DMS 273 (cell line): Measurements from ENCODE around the gene NNAT.

Experiments used
- DNase-seq: peaks from one replicate; lab custom pipeline; 2025; ENCODE audit not compliant: unreplicated experiment; lab: John Stamatoyannopoulos, UW

The NNAT gene

GRCh38 chr20:37501940-37502339, 19.1 kb upstream of the NNAT start:
- peak; percentile 56 for DNase-seq

DNA sequence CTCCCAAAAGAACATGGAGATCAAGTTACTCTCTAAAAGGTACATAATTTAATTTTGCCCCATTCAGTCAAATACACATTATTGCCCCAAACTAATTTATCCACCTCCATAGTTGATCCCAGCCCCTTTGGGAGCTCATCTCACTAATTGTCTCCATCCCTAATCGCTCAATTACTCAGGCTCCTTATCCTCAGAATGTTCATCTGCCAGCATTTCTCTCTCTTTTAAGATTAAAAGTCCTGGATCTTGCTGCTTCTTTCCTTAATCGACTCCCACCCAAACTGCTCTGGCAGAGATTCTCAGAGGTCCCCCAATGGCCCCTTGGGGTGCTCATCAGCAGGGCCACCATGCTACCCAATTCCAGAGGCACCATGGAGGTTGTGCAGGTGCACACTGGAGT, 18.4 kb upstream of the NNAT start:
- no peak for DNase-seq

GRCh38 chr20:37503256-37503927, 17.7 kb upstream of the NNAT start:
- DNase-seq, result no peak

GRCh38 chr20:37504404-37505096, 16.5 kb upstream of the NNAT start:
- DNase-seq, result peak; percentile 58

DNA sequence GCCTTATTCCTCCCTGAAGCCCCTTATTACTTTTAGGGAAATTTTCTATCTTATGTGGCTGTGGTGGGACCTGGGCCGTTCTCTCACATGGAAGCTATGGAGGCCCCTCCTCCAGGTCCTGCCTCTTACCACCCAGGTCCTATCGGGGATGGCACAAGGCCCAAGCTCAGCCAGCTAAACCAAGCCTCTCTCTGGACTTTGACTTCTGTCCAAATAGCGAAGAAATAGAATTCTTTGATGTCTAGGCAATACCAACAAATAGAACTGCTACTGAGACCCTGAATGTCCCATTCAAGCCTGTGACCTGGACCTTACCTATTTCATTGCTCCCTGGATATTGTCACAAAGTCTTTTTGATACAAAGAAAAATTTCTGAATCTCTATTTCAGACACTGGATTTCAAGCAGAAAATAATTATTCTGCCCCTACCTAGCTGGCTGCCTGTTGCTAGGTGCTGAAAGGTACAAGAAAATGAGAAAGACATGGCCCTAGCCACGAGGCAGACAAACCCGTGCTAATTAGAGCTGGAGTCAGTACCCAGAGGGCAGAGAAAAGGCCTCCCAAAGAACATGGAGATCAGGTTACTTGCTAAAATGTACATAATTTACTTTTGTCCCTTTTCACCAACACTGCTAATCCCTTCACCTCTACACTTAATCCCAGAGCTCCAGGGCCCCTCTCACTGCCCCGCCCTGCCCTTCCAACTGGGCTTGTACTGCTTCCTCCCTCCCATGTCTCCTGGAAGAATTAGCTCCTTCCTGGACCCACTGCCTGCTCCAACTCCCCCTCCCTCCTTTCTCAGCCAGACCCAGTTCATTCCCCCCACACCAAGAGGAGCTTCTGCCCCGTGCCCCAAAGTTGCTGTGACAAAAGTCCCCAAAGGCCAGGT, 15.5 kb upstream of the NNAT start:
- no peak for DNase-seq

DNA sequence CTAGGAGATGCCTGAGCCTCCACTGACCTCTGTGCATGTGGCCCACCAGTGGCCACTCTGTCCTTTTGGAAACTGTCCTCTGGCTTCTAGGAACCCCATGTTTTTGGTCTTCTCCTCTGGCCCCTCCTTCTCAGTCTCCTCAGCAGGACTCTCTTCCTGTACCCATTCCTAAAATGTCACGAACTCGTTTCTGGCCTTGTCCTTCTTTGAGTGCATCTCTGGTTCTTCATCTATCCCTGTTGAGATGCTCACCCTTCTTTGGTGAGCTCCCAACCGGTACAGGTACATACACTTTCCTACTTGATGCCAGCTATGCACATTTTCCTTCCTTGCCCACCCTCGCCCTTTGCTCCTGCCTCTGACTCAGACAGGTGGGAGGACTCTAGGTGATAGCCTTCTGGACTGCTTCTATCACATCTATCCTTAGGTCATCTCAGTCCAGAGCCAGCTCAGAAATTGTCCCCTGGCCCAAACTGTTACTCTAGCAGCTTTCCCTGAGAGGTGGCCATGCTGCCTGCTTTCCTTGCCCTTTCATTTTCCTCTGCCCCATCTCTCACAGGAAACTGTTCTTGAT, 14.8 kb upstream of the NNAT start:
- DNase-seq, result no peak

DNA sequence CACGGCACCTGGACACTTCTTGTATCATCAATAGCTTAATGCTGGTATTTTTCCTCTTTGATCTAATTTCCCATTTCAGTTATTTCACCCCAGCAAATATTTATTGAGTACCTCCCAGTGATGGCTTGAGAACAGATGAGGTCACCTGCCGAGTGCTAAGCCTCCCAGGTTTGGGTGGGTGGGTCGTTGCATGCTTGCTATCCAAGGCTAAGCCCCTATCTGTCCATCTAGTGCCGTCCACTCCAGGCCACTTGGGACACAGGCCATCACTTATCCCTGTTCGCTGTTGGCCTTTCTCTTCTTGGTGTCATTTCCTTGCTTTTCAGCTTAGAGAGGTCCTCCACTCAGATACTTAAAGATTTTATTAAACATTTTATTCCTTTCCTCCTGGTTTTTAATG, 10.8 kb upstream of the NNAT start:
- DNase-seq, result no peak

- peak; percentile 76 for DNase-seq
These were observed 9.3 kb upstream of the NNAT start for GRCh38 chr20:37511610-37512275.

DNA sequence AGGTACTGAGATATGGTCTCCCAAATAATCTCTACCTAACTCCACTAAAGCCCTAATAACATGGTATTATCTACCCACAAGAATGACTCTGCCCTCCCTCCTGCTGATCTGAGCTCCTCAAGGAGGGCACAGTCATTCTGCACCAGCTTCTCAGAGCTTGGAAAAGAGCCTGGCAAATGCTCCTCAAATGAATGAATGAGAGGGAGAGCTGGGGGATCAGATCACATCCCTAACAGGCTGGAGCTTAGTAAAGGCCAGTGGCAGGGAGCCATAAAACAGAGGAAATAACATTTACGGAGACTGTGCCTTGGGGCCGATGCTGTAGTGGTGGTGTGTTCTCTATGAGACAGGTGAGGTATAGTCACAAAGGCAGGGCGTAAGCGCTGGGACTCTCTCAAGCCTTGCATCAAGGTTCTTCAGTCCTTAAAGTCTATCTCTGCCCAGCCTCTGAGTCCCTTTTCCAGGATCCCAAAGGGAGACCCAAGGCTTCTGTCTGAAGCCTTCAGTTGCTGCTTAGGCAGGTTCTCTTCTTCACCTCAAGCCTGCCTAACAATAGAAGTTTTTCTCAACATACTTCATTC, 7.2 kb upstream of the NNAT start:
- DNase-seq, result peak; percentile 23

DNA sequence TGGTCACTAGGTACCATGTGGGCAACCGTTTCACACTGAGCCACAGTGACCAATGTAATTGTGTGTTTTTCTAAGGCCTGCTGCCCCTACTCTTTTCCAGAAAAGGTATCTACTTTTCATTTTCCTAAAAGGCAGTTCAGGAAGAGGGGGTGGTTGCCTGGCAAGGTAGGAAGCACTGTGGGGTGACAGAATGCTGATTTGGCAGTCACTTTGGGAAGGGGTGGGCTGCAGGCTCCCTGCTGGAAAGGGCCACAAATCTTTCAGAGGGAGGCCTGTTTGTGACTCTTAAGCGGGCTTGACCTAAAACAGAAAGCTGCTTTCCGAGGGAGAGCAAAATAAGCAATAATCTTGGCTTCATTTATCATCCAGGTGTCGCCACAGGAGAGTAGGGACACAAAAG, 5.2 kb upstream of the NNAT start:
- DNase-seq, result no peak

- peak; percentile 97 for DNase-seq
These were observed 4.0 kb upstream of the NNAT start for GRCh38 chr20:37516811-37517750.

DNA sequence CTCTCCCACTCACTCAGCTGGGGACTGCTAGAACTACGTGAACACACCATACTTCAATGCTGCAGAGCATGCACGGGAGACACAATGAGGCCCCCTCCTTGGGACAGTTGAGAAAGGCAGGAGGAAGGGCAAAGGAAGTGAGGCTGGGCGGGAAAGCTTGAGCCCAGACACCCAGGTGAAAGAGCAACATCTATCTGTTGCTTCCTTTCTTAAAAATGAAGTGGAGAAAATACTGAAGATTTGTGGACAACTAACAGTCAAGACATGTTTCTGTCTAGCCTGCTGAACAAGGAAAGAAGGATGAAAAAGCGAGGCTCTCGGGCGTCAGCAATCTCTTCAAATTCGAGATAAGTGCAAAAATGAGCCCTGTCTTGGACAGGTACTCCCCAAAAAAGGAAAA, 3.0 kb upstream of the NNAT start:
- DNase-seq, result peak; percentile 47

DNA sequence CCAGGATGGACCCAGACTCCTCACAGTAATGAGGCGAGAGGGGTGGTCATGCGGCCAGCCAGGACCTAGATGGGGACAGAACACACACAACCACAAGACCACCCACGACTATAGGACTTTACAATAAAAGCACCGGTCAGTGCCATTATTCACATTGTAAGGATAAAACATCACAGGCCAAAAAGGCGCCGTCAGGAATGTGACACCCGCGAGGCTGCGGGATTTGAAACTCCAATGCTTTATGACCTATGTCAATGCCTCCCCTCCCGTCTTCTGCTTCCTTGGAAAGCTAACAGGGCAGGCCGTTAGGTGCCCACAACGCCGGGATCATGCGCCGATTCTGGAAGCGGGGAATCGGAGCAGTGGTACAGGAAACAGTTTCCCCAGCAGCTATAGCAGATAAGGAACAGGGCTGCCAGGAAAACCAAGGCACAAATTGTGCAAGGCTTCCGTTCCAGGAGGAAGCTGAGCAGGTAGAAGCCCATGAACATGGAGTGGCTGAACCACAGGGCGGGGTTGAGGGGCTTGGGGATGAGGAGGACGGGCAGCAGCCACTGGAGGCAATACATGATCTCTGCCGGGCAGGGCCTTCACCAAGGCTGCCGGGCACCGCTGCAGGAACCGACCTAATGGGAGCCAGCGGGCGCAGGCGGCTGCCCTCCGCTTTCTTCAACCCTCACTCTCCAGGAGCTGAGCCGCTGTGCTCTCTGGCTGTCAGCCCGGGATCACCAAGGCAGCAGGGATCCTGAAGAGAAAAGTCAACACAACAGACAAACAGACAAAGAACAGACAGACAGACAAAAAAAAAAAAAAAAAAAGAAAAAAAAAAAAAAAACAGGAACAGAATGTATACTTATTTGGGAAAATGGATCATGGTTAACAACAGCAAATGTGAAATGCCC, 2.2 kb upstream of the NNAT start:
- DNase-seq, result peak; percentile 80

GRCh38 chr20:37519508-37520418, 1.3 kb upstream of the NNAT start:
- peak; percentile 88 for DNase-seq

DNA sequence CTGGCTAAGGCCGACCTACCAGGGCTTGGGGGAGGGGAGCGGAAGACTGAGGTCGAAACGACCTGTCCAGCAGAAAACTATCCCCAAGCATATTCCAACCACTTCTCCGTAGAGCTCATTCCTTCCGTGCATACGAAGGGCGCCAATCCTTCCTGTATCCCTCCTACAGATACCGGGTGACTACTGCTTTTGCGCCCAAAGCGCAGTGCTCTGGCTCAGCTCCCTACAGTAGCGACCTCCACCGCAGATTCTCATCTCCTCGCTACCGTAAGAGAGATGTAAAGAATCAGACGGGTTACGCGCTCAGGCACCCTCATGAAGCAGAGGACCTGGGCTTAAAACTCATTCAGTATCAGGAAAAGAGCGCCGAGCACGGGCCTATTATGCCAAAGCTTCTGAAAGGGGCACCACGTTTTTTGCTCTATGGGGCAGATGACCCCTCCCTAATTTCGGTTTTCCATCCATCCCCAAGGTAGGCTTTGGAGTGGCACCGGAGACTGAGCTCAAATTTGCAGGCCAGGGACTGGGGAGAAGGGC, 563 bp upstream of the NNAT start:
- DNase-seq, result no peak

DNA sequence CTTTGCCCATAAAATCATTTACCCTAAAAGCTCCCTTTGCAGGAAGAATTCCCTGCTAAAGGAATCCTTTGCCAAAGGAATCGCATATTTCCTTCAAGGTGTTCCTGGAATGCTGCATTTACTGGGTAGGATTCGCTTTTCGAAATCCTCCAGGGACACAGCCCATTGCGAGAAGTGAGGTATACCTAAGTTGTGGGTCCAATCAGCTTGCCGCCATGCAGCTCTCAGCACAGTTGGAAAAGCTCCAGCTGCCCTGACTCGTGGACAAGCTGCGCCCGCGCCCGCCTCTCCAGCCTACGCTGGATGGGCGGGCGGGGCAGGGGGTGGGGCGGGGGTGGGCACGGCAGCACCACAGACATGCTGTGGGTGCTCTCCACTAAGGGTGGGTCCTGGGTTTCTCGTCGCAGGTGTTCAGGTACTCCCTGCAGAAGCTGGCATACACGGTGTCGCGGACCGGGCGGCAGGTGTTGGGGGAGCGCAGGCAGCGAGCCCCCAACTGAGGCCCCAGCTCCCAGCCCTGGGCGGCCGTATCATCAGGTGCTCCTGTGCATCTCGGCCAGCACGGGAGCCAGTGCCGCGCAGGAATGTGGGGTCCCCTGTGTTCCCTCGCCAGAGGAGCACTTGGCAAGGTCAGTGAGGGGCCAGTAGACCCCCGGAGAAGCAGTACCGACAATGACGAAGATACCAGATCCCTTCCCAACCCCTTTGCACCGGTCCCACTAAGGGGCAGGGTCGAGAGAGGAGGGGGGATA, 1.4 kb downstream of the NNAT start:
- DNase-seq, result no peak

DNA sequence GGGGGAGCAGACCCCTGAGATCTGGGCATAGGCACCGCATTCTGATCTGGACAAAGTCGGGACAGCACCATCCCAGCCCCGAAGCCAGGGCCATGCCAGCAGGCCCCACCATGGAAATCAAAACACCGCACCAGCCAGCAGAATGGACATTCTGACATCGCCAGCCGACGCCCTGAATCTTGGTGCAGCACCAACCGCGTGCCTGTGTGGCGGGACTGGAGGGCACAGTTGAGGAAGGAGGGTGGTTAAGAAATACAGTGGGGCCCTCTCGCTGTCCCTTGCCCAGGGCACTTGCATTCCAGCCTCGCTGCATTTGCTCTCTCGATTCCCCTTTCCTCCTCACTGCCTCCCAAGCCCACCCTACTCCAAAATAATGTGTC, 2.0 kb downstream of the NNAT start:
- DNase-seq, result no peak
